Epithelial cell of proximal tubule (primary cell): ENCODE data around the gene NTSR1. TPM values are rescaled to one million over a fixed set of nuclear protein-coding genes. Genes with fewer than 3 reads are reported as not detected.
A peak's percentile ranks its signal among the peaks of the same experiment; 100 is the strongest.

Experiments
- DNase-seq: peaks from one replicate; pipeline ENCODE4 v3.0.0-alpha.2; 2011; ENCODE audit warnings: low read depth
- H3K4me3 ChIP-seq: 2 replicates; pipeline ENCODE4 v1.5.1; 2011; ENCODE audit warnings: low read depth, mild to moderate bottlenecking, low read length
- total RNA-seq: library from RNA; depleted of rRNA; stranded (reverse); fragments of >200 nt; gene quantifications from 2 replicates; pipeline ENCODE4 v1.2.3, GENCODE V29; 2015
- TF ChIP-seq, protein P1 (sequence below): conservative IDR thresholded peaks from 2 replicates; pipeline ENCODE4 v1.5.1; 2012; ENCODE audit warnings: low read depth, mild to moderate bottlenecking, low read length

The NTSR1 gene
- total RNA-seq, 1 donor from 2014 or later: not detected

DNA sequence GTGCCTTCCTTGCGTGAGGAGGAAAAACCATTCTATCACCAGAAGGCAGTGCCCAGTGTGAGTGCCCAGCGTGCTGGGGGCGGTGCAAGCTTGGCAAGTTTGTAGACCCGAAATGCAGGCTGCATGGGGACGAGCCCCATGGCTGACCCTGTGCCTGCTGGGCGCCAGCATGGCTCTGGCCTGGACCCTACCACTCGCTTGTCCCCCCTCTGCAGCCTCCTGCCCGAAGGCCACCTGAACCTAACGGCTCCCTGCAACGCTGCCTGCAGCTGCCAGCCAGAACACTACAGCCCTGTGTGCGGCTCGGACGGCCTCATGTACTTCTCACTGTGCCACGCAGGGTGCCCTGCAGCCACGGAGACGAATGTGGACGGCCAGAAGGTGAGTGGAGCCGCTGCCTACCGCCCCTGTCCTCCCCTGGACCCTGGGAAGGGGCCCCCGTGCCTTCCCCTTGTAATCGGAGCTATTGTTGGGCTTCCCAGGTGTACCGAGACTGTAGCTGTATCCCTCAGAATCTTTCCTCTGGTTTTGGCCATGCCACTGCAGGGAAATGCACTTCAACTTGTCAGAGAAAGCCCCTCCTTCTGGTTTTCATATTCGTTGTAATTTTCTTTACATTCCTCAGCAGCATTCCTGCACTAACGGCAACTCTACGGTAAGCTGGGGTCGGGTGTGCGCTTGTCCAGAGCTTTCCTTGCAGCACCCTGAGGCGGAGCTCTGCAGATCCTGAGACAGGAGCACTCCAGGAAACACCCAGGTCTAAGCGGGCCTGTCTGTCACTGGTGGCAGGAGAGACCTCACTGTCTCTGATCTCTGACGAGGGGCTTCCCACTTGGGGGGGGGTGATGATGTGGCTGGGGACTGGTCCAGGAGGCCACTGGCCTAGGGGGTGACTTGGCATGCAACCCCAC, 40.9 kb upstream of the NTSR1 start:
- H3K4me3 ChIP-seq: no peak overlapping the region
- TF ChIP-seq, protein P1, sequence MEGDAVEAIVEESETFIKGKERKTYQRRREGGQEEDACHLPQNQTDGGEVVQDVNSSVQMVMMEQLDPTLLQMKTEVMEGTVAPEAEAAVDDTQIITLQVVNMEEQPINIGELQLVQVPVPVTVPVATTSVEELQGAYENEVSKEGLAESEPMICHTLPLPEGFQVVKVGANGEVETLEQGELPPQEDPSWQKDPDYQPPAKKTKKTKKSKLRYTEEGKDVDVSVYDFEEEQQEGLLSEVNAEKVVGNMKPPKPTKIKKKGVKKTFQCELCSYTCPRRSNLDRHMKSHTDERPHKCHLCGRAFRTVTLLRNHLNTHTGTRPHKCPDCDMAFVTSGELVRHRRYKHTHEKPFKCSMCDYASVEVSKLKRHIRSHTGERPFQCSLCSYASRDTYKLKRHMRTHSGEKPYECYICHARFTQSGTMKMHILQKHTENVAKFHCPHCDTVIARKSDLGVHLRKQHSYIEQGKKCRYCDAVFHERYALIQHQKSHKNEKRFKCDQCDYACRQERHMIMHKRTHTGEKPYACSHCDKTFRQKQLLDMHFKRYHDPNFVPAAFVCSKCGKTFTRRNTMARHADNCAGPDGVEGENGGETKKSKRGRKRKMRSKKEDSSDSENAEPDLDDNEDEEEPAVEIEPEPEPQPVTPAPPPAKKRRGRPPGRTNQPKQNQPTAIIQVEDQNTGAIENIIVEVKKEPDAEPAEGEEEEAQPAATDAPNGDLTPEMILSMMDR: no peak
- DNase-seq: no peak

DNA sequence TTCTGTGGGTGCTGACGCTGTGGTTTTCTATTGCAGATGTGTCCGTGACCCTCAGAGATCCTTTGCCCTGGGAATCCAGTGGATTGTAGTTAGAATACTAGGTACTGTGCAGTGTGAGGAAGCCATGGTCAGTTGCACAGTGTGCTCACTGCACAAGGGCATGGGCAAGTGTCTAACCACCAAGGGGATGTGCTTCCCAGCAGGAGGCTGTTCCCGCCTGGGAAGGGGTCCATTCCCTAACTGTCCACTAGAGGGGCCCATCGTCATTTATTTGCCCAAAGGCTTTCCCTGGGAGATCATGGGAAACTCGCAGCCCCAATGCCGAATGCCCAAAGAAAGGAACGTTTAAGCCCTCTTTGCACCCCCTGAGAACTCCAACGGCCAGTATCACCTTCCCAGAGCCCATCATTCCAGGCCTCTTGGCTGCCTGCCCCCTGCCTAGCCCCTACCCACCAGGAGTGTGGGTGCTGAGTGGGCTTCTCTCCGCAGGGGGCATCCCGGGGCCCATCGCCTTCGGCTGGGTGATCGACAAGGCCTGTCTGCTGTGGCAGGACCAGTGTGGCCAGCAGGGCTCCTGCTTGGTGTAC, 40.1 kb upstream of the NTSR1 start:
- no peak for DNase-seq
- TF ChIP-seq, protein P1: peak; percentile 68
- H3K4me3 ChIP-seq: no peak overlapping the region

DNA sequence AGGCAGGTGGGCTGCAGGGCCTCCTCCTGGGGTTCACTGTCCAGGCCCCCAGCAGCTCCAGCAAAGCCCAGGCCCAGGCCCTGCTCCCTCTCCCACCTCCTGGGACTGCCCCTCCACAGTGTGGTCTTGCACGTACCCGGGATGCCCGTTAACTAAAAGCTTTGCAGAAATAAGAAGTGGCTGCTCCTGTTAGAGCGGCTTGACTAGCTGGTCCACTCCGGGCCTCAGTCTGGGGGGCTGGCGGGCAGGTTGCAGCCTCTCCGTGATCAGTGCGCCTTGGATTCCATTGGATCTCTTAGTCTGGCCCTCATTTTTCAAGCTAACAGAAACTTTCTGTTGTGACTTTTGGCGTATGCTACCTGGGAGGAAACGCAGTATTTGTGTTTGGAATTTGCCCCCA, 39.4 kb upstream of the NTSR1 start:
- no peak for DNase-seq
- no peak overlapping the region for H3K4me3 ChIP-seq
- TF ChIP-seq, protein P1: no peak

DNA sequence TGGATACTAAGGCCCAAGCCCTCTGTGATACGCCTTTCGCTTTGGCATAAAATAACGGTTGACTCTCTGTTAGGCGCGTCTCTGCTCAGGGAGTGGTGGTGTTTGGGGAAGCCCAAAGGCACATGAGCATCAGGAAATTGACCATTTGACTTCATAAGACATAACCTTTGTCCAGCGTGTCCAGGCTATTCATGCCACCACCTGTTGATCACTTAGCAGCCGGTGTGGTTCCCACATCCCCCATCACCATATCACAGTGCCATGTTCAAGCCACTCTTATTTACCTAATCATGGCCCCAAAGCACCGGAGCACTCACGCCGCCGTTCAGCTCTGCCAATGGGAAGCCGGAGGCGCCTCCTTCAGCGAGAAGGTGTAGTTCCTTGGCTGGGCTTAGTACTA, 38.5 kb upstream of the NTSR1 start:
- TF ChIP-seq, protein P1: no peak
- no peak for DNase-seq
- no peak overlapping the region for H3K4me3 ChIP-seq

DNA sequence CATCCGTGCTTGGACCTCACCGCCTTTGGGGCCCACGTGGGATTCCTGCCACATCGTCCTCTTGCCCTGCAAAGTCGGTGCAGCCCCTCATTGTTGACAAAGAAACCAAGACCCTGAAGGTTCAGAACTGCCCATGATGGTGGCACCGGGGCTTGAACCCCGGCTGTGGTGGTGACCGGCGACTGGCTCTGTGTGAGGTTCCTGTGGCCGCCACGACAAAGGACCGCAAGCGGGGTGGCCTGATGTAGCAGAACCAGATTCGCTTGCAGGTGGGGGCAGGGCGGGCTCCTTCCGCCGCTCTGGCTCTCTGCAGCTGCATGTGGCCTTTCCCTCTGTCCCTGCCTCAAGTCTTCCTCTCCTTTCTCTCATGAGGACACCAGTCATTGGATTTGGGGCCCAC, 37.6 kb upstream of the NTSR1 start:
- TF ChIP-seq, protein P1: no peak
- no peak overlapping the region for H3K4me3 ChIP-seq
- DNase-seq: no peak

DNA sequence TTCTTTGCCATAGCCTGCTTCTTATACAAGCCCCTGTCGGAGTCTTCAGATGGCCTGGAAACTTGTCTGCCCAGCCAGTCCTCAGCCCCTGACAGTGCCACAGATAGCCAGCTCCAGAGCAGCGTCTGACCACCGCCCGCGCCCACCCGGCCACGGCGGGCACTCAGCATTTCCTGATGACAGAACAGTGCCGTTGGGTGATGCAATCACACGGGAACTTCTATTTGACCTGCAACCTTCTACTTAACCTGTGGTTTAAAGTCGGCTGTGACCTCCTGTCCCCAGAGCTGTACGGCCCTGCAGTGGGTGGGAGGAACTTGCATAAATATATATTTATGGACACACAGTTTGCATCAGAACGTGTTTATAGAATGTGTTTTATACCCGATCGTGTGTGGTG, 36.9 kb upstream of the NTSR1 start:
- H3K4me3 ChIP-seq: no peak overlapping the region
- TF ChIP-seq, protein P1: no peak
- no peak for DNase-seq

DNA sequence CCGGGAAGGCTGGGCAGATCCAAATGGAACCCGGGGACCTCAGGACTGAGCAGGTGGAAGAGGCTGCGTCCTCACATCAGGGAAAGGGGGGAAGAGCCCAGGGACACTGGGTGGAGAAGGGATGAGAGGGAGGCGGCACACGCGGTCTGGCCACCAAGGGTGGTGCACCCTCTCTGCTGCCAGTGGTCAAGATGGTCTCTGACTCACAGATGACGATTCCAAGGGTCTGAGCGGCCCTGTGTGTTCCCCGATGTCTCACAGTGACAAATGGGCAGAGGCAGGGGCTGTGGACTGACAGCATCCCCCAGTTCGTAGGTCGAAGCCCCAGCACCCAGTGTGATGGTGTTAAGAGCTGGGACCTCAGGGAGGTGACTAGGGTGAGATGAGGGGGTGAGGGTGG, 34.3 kb upstream of the NTSR1 start:
- no peak overlapping the region for H3K4me3 ChIP-seq
- DNase-seq: no peak

More for the DNA sequence above, 34.3 kb upstream of the NTSR1 start:
- TF ChIP-seq, protein P1: no peak
